ENCODE measurements around the gene SENP1. TPM values are rescaled to one million over a fixed set of nuclear protein-coding genes. Genes with fewer than 3 reads are reported as not detected.

Gene SENP1
- total RNA-seq, 1 experiment from 2014 or later: 24.5 TPM

DNA sequence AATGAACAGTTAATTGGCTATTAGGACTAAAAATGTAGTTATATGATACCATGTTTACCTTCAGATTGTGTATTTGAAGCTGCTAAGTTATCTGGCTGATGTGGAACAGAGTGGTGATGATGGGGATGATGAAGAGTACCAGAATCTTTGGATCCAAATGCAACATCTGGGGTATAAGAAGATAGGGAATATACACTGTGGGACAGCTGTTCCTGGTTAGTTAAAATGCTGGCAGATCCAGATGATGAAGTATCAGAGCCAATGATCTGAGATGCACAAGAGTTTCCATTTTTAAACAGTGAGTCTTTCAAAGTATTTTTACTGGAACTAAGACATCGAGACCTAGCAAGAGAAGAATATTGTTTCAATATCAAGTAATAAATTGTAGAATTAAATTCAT is 31.6 kb downstream of the SENP1 start:
- Mint-ChIP-seq H3K27ac (ENCODE audit: low read depth, unreplicated experiment) (no peak overlapping the region), H3K4me3 (ENCODE audit: unreplicated experiment) (no peak overlapping the region), H3K36me3 (ENCODE audit: insufficient read depth, unreplicated experiment) (peaks cover 42% of the 10 kb centered on the region), H3K27me3 (ENCODE audit: insufficient read depth, unreplicated experiment) (no peaks in the 10 kb centered on the region), H3K4me1 (ENCODE audit: insufficient read depth, unreplicated experiment) (peaks cover under 1% of the 10 kb centered on the region), H3K9me3 (ENCODE audit: unreplicated experiment) (no peaks in the 10 kb centered on the region)
- ChIA-PET CTCF (interaction anchor here (0.6 to 1.6 kb wide), 3 partner anchors 12 to 1964 kb away, joined by 3 to 7 read pairs (median 3); no protein-coding TSS in a partner anchor), POLR2A (interaction anchor here (0.6 kb wide), 1 partner anchor 249 kb away, joined by 4 read pairs; no protein-coding TSS in a partner anchor)
- no peak for TF ChIP-seq CTCF (IDR thresholded peaks at IDR 0.05; ENCODE audit: unreplicated experiment)
- BruUV-seq (replicated peaks): no TSS peak
- intact Hi-C loops (cut with micrococcal nuclease): loop anchor here (10.0 kb wide), 1 partner anchor 169 kb away; the partner anchor contains the start of gene VDR
- DNase-seq (ENCODE audit: unreplicated experiment): no peak

DNA sequence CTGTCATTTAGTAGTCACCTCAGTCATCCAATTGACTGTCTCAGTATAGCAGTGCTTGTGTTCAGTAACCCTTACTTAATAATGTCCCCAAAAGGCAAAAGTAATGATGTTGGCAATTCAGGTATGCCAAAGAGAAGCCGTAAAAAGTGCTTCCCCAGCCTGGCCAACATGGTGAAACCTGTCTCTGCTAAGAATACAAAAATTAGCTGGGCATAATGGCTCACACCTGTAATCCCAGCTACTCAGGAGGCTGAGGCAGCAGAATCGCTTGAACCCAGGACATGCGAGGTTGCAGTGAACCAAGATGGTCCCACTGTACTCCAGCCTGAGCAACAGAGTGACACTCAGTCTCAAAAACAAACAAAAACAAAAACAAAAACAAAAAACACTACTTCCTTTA is 33.6 kb downstream of the SENP1 start:
- Mint-ChIP-seq H3K9me3 (ENCODE audit: unreplicated experiment) (no peaks in the 10 kb centered on the region), H3K27ac (ENCODE audit: low read depth, unreplicated experiment) (no peak overlapping the region), H3K4me1 (ENCODE audit: insufficient read depth, unreplicated experiment) (peaks cover 4% of the 10 kb centered on the region), H3K4me3 (ENCODE audit: unreplicated experiment) (no peak overlapping the region), H3K36me3 (ENCODE audit: insufficient read depth, unreplicated experiment) (peaks cover 61% of the 10 kb centered on the region), H3K27me3 (ENCODE audit: insufficient read depth, unreplicated experiment) (no peaks in the 10 kb centered on the region)
- CTCF ChIA-PET: no interaction called here
- TF ChIP-seq CTCF (IDR thresholded peaks at IDR 0.05; ENCODE audit: unreplicated experiment): no peak
- no peak for DNase-seq (ENCODE audit: unreplicated experiment)
- POLR2A ChIA-PET: no interaction called here
- intact Hi-C loops (cut with micrococcal nuclease): loop anchor here (10.0 kb wide), 1 partner anchor 167 kb away; the partner anchor contains the start of gene VDR
- BruUV-seq (replicated peaks): no TSS peak

GRCh38 chr12:48071808-48072207 is 34.1 kb downstream of the SENP1 start:
- no peak for TF ChIP-seq CTCF (IDR thresholded peaks at IDR 0.05; ENCODE audit: unreplicated experiment)
- no peak overlapping the region for H3K27ac Mint-ChIP-seq (ENCODE audit: low read depth, unreplicated experiment)
- peaks cover 4% of the 10 kb centered on the region for H3K4me1 Mint-ChIP-seq (ENCODE audit: insufficient read depth, unreplicated experiment)
- no peaks in the 10 kb centered on the region for H3K9me3 Mint-ChIP-seq (ENCODE audit: unreplicated experiment)
- ChIA-PET POLR2A (no interaction called here), CTCF (interaction anchor here (1.0 kb wide), 1 partner anchor 547 kb away, joined by 5 read pairs; no protein-coding TSS in a partner anchor)
- H3K27me3 Mint-ChIP-seq (ENCODE audit: insufficient read depth, unreplicated experiment): no peaks in the 10 kb centered on the region
- H3K4me3 Mint-ChIP-seq (ENCODE audit: unreplicated experiment): no peak overlapping the region
- intact Hi-C loops (cut with micrococcal nuclease): loop anchor here (10.0 kb wide), 1 partner anchor 167 kb away; the partner anchor contains the start of gene VDR
- BruUV-seq (replicated peaks): no TSS peak
- DNase-seq (ENCODE audit: unreplicated experiment): no peak
- H3K36me3 Mint-ChIP-seq (ENCODE audit: insufficient read depth, unreplicated experiment): peaks cover 65% of the 10 kb centered on the region

DNA sequence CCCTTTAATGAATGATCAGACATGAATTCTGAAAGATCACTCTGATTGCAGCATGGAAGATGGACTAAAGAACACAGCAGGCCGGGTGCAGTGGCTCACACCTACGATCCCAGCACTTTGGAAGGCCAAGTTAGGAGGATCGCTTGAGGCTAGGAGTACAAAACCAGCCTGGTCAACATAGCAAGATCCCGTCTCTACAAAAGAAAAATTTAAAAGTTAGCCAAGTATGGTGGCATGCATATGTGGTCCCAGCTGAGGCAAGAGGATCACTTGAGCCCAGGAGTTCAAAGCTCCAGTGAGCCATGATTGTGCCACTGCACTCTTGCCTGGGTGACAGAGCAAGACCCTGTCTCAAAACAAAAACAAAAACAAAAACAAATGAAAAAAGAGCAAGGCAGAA is 35.1 kb downstream of the SENP1 start:
- ChIA-PET CTCF (interaction anchor here (0.6 kb wide), 2 partner anchors 37 to 107 kb away, joined by 4 read pairs; no protein-coding TSS in a partner anchor), POLR2A (interaction anchor here (0.7 kb wide), 1 partner anchor 95 kb away, joined by 3 read pairs; no protein-coding TSS in a partner anchor)
- DNase-seq (ENCODE audit: unreplicated experiment): no peak
- peaks cover 76% of the 10 kb centered on the region for H3K36me3 Mint-ChIP-seq (ENCODE audit: insufficient read depth, unreplicated experiment)
- H3K9me3 Mint-ChIP-seq (ENCODE audit: unreplicated experiment): no peaks in the 10 kb centered on the region
- no peak for TF ChIP-seq CTCF (IDR thresholded peaks at IDR 0.05; ENCODE audit: unreplicated experiment)
- no TSS peak for BruUV-seq (replicated peaks)
- intact Hi-C loops (cut with micrococcal nuclease): loop anchor here (10.0 kb wide), 1 partner anchor 166 kb away; the partner anchor contains the start of gene VDR
- H3K4me3 Mint-ChIP-seq (ENCODE audit: unreplicated experiment): no peak overlapping the region
- peaks cover 4% of the 10 kb centered on the region for H3K4me1 Mint-ChIP-seq (ENCODE audit: insufficient read depth, unreplicated experiment)
- H3K27me3 Mint-ChIP-seq (ENCODE audit: insufficient read depth, unreplicated experiment): no peaks in the 10 kb centered on the region
- no peak overlapping the region for H3K27ac Mint-ChIP-seq (ENCODE audit: low read depth, unreplicated experiment)

Measured in MCF 10A (cell line).